ENCODE data around the gene MICA. TPM values are rescaled to one million over a fixed set of nuclear protein-coding genes. Genes with fewer than 3 reads are reported as not detected.
"Not testable (repeated sequence)": the region's sequence is repeated elsewhere in the genome, so short reads cannot be mapped to it uniquely, and the experiment has no call there.

Gene MICA
- 12.4 and 12.8 TPM in 2 replicates for total RNA-seq

GRCh38 chr6:31403283-31404060, at the start of gene MICA:
TSS of gene MICA (plus strand) at chr6:31403595. CDS start at chr6:31403633, 38 bp downstream.
- intact Hi-C loops (cut with micrococcal nuclease): loop anchor here (5.0 kb wide), 3 partner anchors 1336 to 1564 kb away; partner anchors contain the start of genes BRD2 and PPP1R11

GRCh38 chr6:31354158-31354863, 49.1 kb upstream of the MICA start:
- intact Hi-C loops (cut with micrococcal nuclease): no loop called here

- intact Hi-C loops (cut with micrococcal nuclease): loop anchor here (5.0 kb wide), 2 partner anchors 798 to 1028 kb away; partner anchors contain the start of genes GNL1, PRR3 and TRIM39
Measured at GRCh38 chr6:31354864-31355582, 48.4 kb upstream of the MICA start.

GRCh38 chr6:31355583-31355948, 47.8 kb upstream of the MICA start:
- intact Hi-C loops (cut with micrococcal nuclease): loop anchor here (5.0 kb wide), 2 partner anchors 798 to 1028 kb away; partner anchors contain the start of genes GNL1, PRR3 and TRIM39

GRCh38 chr6:31356216-31356945, 47.0 kb upstream of the MICA start:
- intact Hi-C loops (cut with micrococcal nuclease): loop anchor here (5.0 kb wide), 2 partner anchors 799 to 1029 kb away; partner anchors contain the start of genes GNL1, PRR3 and TRIM39

GRCh38 chr6:31356946-31357466, 46.4 kb upstream of the MICA start, which contains the start of gene HLA-B:
TSS of gene HLA-B (minus strand) at chr6:31357179. CDS start at chr6:31357158, 21 bp downstream.
- intact Hi-C loops (cut with micrococcal nuclease): loop anchor here (1.0 to 5.0 kb wide), 6 partner anchors 10 to 1030 kb away; partner anchors contain the start of genes GNL1, HLA-C, PRR3 and TRIM39

- intact Hi-C loops (cut with micrococcal nuclease): loop anchor here (1.0 to 5.0 kb wide), 6 partner anchors 9 to 1031 kb away; partner anchors contain the start of genes GNL1, HLA-C, PRR3 and TRIM39
Measured at GRCh38 chr6:31357886-31358285, 45.5 kb upstream of the MICA start.

GRCh38 chr6:31358302-31358701, 45.1 kb upstream of the MICA start:
- intact Hi-C loops (cut with micrococcal nuclease): loop anchor here (5.0 kb wide), 2 partner anchors 801 to 1031 kb away; partner anchors contain the start of genes GNL1, PRR3 and TRIM39

GRCh38 chr6:31359581-31359980, 43.8 kb upstream of the MICA start:
- intact Hi-C loops (cut with micrococcal nuclease): loop anchor here (5.0 kb wide), 2 partner anchors 802 to 1032 kb away; partner anchors contain the start of genes GNL1, PRR3 and TRIM39

- intact Hi-C loops (cut with micrococcal nuclease): no loop called here
Measured at GRCh38 chr6:31362751-31363150, 40.6 kb upstream of the MICA start.

GRCh38 chr6:31363811-31364210, 39.6 kb upstream of the MICA start:
- intact Hi-C loops (cut with micrococcal nuclease): no loop called here

GRCh38 chr6:31365864-31366263, 37.5 kb upstream of the MICA start:
- intact Hi-C loops (cut with micrococcal nuclease): no loop called here

- intact Hi-C loops (cut with micrococcal nuclease): loop anchor here (1.0 kb wide), 6 partner anchors 10 to 230 kb away; partner anchors contain the start of genes HLA-B, HLA-C and TCF19
Measured at GRCh38 chr6:31366693-31367470, 36.5 kb upstream of the MICA start.

- intact Hi-C loops (cut with micrococcal nuclease): no loop called here
Measured at GRCh38 chr6:31368461-31368860, 34.9 kb upstream of the MICA start.

GRCh38 chr6:31374118-31374517, 29.3 kb upstream of the MICA start:
- intact Hi-C loops (cut with micrococcal nuclease): not testable (repeated sequence)

GRCh38 chr6:31375699-31376098, 27.7 kb upstream of the MICA start:
- intact Hi-C loops (cut with micrococcal nuclease): no loop called here

- intact Hi-C loops (cut with micrococcal nuclease): no loop called here
Measured at GRCh38 chr6:31377029-31377428, 26.4 kb upstream of the MICA start.

GRCh38 chr6:31378062-31378720, 25.2 kb upstream of the MICA start:
- intact Hi-C loops (cut with micrococcal nuclease): no loop called here

GRCh38 chr6:31378721-31379103, 24.7 kb upstream of the MICA start:
- intact Hi-C loops (cut with micrococcal nuclease): no loop called here

Measured in T-helper 1 cell treated with Interleukin-12 subunit alpha and Interleukin-12 subunit beta and Interleukin-4 antibody, amounts not matched to agents 30 ng/mL and 1 ng/mL, for 36 hours (primary cell).